ENCODE measurements around the gene COL19A1. TPM values are rescaled to one million over a fixed set of nuclear protein-coding genes. Genes with fewer than 3 reads are reported as not detected.
"Not testable (repeated sequence)": the region's sequence is repeated elsewhere in the genome, so short reads cannot be mapped to it uniquely, and the experiment has no call there.

Gene COL19A1
- total RNA-seq, 1 donor from 2014 or later = not detected

GRCh38 chr6:69892561-69892960 is 26.2 kb downstream of the COL19A1 start:
- H3K36me3 Mint-ChIP-seq (ENCODE audit: low read depth); H3K27ac Mint-ChIP-seq; H3K4me1 Mint-ChIP-seq (ENCODE audit: low read depth); intact Hi-C loops (cut with micrococcal nuclease); H3K4me3 Mint-ChIP-seq; DNase-seq (ENCODE audit: low spot score); H3K27me3 Mint-ChIP-seq (ENCODE audit: insufficient read depth); H3K9me3 Mint-ChIP-seq: not testable (repeated sequence)

- H3K27ac Mint-ChIP-seq; H3K9me3 Mint-ChIP-seq; H3K4me1 Mint-ChIP-seq (ENCODE audit: low read depth); DNase-seq (ENCODE audit: low spot score); H3K4me3 Mint-ChIP-seq; H3K27me3 Mint-ChIP-seq (ENCODE audit: insufficient read depth); intact Hi-C loops (cut with micrococcal nuclease); H3K36me3 Mint-ChIP-seq (ENCODE audit: low read depth): not testable (repeated sequence)
Measured at GRCh38 chr6:69893266-69893665, 26.9 kb downstream of the COL19A1 start.

GRCh38 chr6:69894578-69895347 is 28.4 kb downstream of the COL19A1 start:
- Mint-ChIP-seq H3K9me3 (no peaks in the 10 kb centered on the region), H3K27ac (no peak overlapping the region), H3K4me3 (no peak overlapping the region), H3K36me3 (ENCODE audit: low read depth) (no peaks in the 10 kb centered on the region), H3K4me1 (ENCODE audit: low read depth) (no peaks in the 10 kb centered on the region), H3K27me3 (ENCODE audit: insufficient read depth) (no peaks in the 10 kb centered on the region)
- no peak for DNase-seq (ENCODE audit: low spot score)
- intact Hi-C loops (cut with micrococcal nuclease) = no loop called here

- Mint-ChIP-seq H3K36me3 (ENCODE audit: low read depth) (no peaks in the 10 kb centered on the region), H3K27me3 (ENCODE audit: insufficient read depth) (no peaks in the 10 kb centered on the region), H3K4me1 (ENCODE audit: low read depth) (no peaks in the 10 kb centered on the region), H3K9me3 (no peaks in the 10 kb centered on the region), H3K4me3 (no peak overlapping the region), H3K27ac (no peak overlapping the region)
- no peak for DNase-seq (ENCODE audit: low spot score)
- intact Hi-C loops (cut with micrococcal nuclease) = no loop called here
Measured at GRCh38 chr6:69895396-69895795, 29.0 kb downstream of the COL19A1 start.

GRCh38 chr6:69900869-69901268 is 34.5 kb downstream of the COL19A1 start:
- intact Hi-C loops (cut with micrococcal nuclease) = no loop called here
- H3K27ac Mint-ChIP-seq = no peak overlapping the region
- H3K36me3 Mint-ChIP-seq (ENCODE audit: low read depth) = no peaks in the 10 kb centered on the region
- H3K9me3 Mint-ChIP-seq = no peaks in the 10 kb centered on the region
- no peaks in the 10 kb centered on the region for H3K4me1 Mint-ChIP-seq (ENCODE audit: low read depth)
- no peak overlapping the region for H3K4me3 Mint-ChIP-seq
- H3K27me3 Mint-ChIP-seq (ENCODE audit: insufficient read depth) = no peaks in the 10 kb centered on the region
- DNase-seq (ENCODE audit: low spot score) = no peak

GRCh38 chr6:69901361-69901760 is 35.0 kb downstream of the COL19A1 start:
- H3K27ac Mint-ChIP-seq = no peak overlapping the region
- intact Hi-C loops (cut with micrococcal nuclease) = no loop called here
- H3K4me1 Mint-ChIP-seq (ENCODE audit: low read depth) = no peaks in the 10 kb centered on the region
- H3K36me3 Mint-ChIP-seq (ENCODE audit: low read depth) = no peaks in the 10 kb centered on the region
- H3K9me3 Mint-ChIP-seq = no peaks in the 10 kb centered on the region
- no peak overlapping the region for H3K4me3 Mint-ChIP-seq
- H3K27me3 Mint-ChIP-seq (ENCODE audit: insufficient read depth) = peaks cover 2% of the 10 kb centered on the region
- no peak for DNase-seq (ENCODE audit: low spot score)

GRCh38 chr6:69907981-69908498 is 41.7 kb downstream of the COL19A1 start:
- no peaks in the 10 kb centered on the region for H3K36me3 Mint-ChIP-seq (ENCODE audit: low read depth)
- H3K4me3 Mint-ChIP-seq = no peak overlapping the region

GRCh38 chr6:69913361-69913760 is 47.0 kb downstream of the COL19A1 start:
- Mint-ChIP-seq H3K4me3 (no peak overlapping the region), H3K27me3 (ENCODE audit: insufficient read depth) (peaks cover 1% of the 10 kb centered on the region), H3K4me1 (ENCODE audit: low read depth) (peaks cover 7% of the 10 kb centered on the region), H3K9me3 (no peaks in the 10 kb centered on the region), H3K27ac (no peak overlapping the region), H3K36me3 (ENCODE audit: low read depth) (no peaks in the 10 kb centered on the region)
- intact Hi-C loops (cut with micrococcal nuclease) = no loop called here
- DNase-seq (ENCODE audit: low spot score) = no peak

More at GRCh38 chr6:69907981-69908498, 41.7 kb downstream of the COL19A1 start:
- intact Hi-C loops (cut with micrococcal nuclease) = no loop called here
- no peak overlapping the region for H3K27ac Mint-ChIP-seq
- H3K27me3 Mint-ChIP-seq (ENCODE audit: insufficient read depth) = peaks cover 4% of the 10 kb centered on the region
- DNase-seq (ENCODE audit: low spot score) = no peak
- no peaks in the 10 kb centered on the region for H3K9me3 Mint-ChIP-seq
- H3K4me1 Mint-ChIP-seq (ENCODE audit: low read depth) = no peaks in the 10 kb centered on the region

- H3K9me3 Mint-ChIP-seq = no peaks in the 10 kb centered on the region
- H3K4me3 Mint-ChIP-seq = no peak overlapping the region
- intact Hi-C loops (cut with micrococcal nuclease) = no loop called here
- DNase-seq (ENCODE audit: low spot score) = no peak
- H3K27me3 Mint-ChIP-seq (ENCODE audit: insufficient read depth) = peaks cover 1% of the 10 kb centered on the region
- peaks cover 7% of the 10 kb centered on the region for H3K4me1 Mint-ChIP-seq (ENCODE audit: low read depth)
- H3K27ac Mint-ChIP-seq = no peak overlapping the region
- no peaks in the 10 kb centered on the region for H3K36me3 Mint-ChIP-seq (ENCODE audit: low read depth)
Measured at GRCh38 chr6:69914015-69914485, 47.7 kb downstream of the COL19A1 start.

- peaks cover 7% of the 10 kb centered on the region for H3K4me1 Mint-ChIP-seq (ENCODE audit: low read depth)
Measured at GRCh38 chr6:69915346-69915745, 49.0 kb downstream of the COL19A1 start.

GRCh38 chr6:69917834-69918233 is 51.5 kb downstream of the COL19A1 start:
- Mint-ChIP-seq H3K36me3 (ENCODE audit: low read depth) (no peaks in the 10 kb centered on the region), H3K4me3 (no peak overlapping the region), H3K4me1 (ENCODE audit: low read depth) (peaks cover 7% of the 10 kb centered on the region), H3K9me3 (no peaks in the 10 kb centered on the region), H3K27ac (no peak overlapping the region), H3K27me3 (ENCODE audit: insufficient read depth) (no peaks in the 10 kb centered on the region)
- DNase-seq (ENCODE audit: low spot score) = no peak
- intact Hi-C loops (cut with micrococcal nuclease) = no loop called here

More at GRCh38 chr6:69915346-69915745, 49.0 kb downstream of the COL19A1 start:
- Mint-ChIP-seq H3K27ac (no peak overlapping the region), H3K9me3 (no peaks in the 10 kb centered on the region), H3K36me3 (ENCODE audit: low read depth) (no peaks in the 10 kb centered on the region), H3K27me3 (ENCODE audit: insufficient read depth) (peaks cover 1% of the 10 kb centered on the region), H3K4me3 (no peak overlapping the region)
- no peak for DNase-seq (ENCODE audit: low spot score)
- intact Hi-C loops (cut with micrococcal nuclease) = no loop called here

- peaks cover 7% of the 10 kb centered on the region for H3K4me1 Mint-ChIP-seq (ENCODE audit: low read depth)
- no peaks in the 10 kb centered on the region for H3K9me3 Mint-ChIP-seq
- no peaks in the 10 kb centered on the region for H3K36me3 Mint-ChIP-seq (ENCODE audit: low read depth)
- no peaks in the 10 kb centered on the region for H3K27me3 Mint-ChIP-seq (ENCODE audit: insufficient read depth)
- H3K27ac Mint-ChIP-seq = no peak overlapping the region
- intact Hi-C loops (cut with micrococcal nuclease) = no loop called here
- no peak for DNase-seq (ENCODE audit: low spot score)
- H3K4me3 Mint-ChIP-seq = no peak overlapping the region
Measured at GRCh38 chr6:69918813-69919475, 52.6 kb downstream of the COL19A1 start.

GRCh38 chr6:69921066-69921465 is 54.7 kb downstream of the COL19A1 start:
- H3K9me3 Mint-ChIP-seq; H3K4me1 Mint-ChIP-seq (ENCODE audit: low read depth); H3K27me3 Mint-ChIP-seq (ENCODE audit: insufficient read depth); H3K36me3 Mint-ChIP-seq (ENCODE audit: low read depth); intact Hi-C loops (cut with micrococcal nuclease); H3K27ac Mint-ChIP-seq; H3K4me3 Mint-ChIP-seq; DNase-seq (ENCODE audit: low spot score): not testable (repeated sequence)
